GM12865 (cell line): ENCODE results near the gene SDC4.

ENCODE experiments used
- DNase-seq: peaks from one replicate; pipeline ENCODE4 v3.0.0; 2010; ENCODE audit warnings: low read depth
- H3K4me3 ChIP-seq: 2 replicates; pipeline ENCODE4 v1.5.1; 2011; ENCODE audit warnings: mild to moderate bottlenecking, low read depth, low read length, control low read depth
- CTCF ChIP-seq: IDR thresholded peaks from 2 replicates; pipeline ENCODE4 v1.5.1; 2011; ENCODE audit warnings: low read length, control low read depth, low read depth, inconsistent platforms; ENCODE audit not compliant: insufficient read depth; ENCODE audit errors: missing control alignments

Gene SDC4

GRCh38 chr20:45305262-45305661, 43.0 kb downstream of the SDC4 start:
- no peak for DNase-seq
- TF ChIP-seq CTCF = no peak
- no peak overlapping the region for H3K4me3 ChIP-seq

- TF ChIP-seq CTCF = no peak
- DNase-seq = no peak
- H3K4me3 ChIP-seq = no peak overlapping the region
Measured at GRCh38 chr20:45304464-45304999, 43.7 kb downstream of the SDC4 start.

GRCh38 chr20:45303586-45304463, 44.4 kb downstream of the SDC4 start:
- no peak for DNase-seq
- H3K4me3 ChIP-seq = no peak overlapping the region
- TF ChIP-seq CTCF = no peak

- no peak for TF ChIP-seq CTCF
- H3K4me3 ChIP-seq = no peak overlapping the region
- DNase-seq = peak; percentile 17
Measured at GRCh38 chr20:45301824-45302271, 46.4 kb downstream of the SDC4 start.

- peak; percentile 55 for DNase-seq
- no peak overlapping the region for H3K4me3 ChIP-seq
- peak; percentile 64 for TF ChIP-seq CTCF
Measured at GRCh38 chr20:45300961-45301360, 47.3 kb downstream of the SDC4 start.

- DNase-seq = no peak
- H3K4me3 ChIP-seq = no peak overlapping the region
- no peak for TF ChIP-seq CTCF
Measured at GRCh38 chr20:45299786-45300185, 48.4 kb downstream of the SDC4 start.
